ENCODE results near the gene EFNA1. TPM values are rescaled to one million over a fixed set of nuclear protein-coding genes. Genes with fewer than 3 reads are reported as not detected.
A peak's percentile ranks its signal among the peaks of the same experiment; 100 is the strongest.

Gene EFNA1
- total and polyA plus RNA-seq, 2 of the 13 experiments (the other 11 are each of a cell fraction or from before 2014, with no cell fraction given), result 81.8 to 874 TPM

DNA sequence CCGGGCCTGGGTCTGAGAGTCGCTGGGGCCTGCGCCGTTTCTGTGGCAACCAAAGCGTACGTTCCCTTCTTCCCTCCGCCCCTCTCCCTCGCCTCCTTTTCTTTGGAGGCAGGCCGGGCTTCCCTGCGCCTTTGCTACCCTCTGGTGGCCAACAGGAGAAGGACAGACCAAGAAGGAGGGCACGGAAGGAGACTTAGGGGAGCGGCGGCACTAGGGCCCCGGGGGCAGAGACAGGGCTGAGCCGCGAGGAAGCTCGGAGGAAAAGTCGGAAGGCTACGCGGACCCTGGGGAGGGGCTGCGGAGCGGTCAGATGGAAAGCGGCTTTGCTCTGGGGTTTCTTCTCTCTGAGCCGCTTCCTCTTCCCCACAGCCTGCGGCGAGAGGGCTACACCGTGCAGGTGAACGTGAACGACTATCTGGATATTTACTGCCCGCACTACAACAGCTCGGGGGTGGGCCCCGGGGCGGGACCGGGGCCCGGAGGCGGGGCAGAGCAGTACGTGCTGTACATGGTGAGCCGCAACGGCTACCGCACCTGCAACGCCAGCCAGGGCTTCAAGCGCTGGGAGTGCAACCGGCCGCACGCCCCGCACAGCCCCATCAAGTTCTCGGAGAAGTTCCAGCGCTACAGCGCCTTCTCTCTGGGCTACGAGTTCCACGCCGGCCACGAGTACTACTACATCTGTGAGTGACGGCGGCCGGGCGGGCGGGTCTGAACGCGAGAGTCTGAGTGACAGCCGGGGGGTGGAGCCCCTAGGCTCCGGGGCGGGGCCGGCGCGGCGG lies 42.8 kb upstream of the EFNA1 start (continued):
- TF ChIP-seq ZNF430 (CRISPR knock-in tag; IDR thresholded peaks at IDR 0.05) (peak; percentile 73), ZNF501 (CRISPR knock-in tag; IDR thresholded peaks at IDR 0.05) (peak; percentile 78), HOXA5 (CRISPR knock-in tag; IDR thresholded peaks at IDR 0.05) (peak; percentile 56; the same call in 1 of the 2 replicates), CAMTA2 (CRISPR knock-in tag; IDR thresholded peaks at IDR 0.05; ENCODE audit: borderline replicate concordance) (peak; percentile 56; the same call in 1 of the 2 replicates), ZNF274 (CRISPR knock-in tag; IDR thresholded peaks at IDR 0.05) (peak; percentile 51; the same call in 1 of the 2 replicates), AHR (CRISPR knock-in tag; IDR thresholded peaks at IDR 0.05) (peak; percentile 75; the same call in 1 of the 2 replicates), ELF3 (CRISPR knock-in tag; IDR thresholded peaks at IDR 0.05) (peak; percentile 76), ZBTB3 (CRISPR knock-in tag; IDR thresholded peaks at IDR 0.05; ENCODE audit: borderline replicate concordance, low read depth) (no peak), ZSCAN25 (CRISPR knock-in tag; IDR thresholded peaks at IDR 0.05) (peak; percentile 39; the same call in 1 of the 2 replicates), ZBTB21 (CRISPR knock-in tag; IDR thresholded peaks at IDR 0.05) (no peak; the same call in 1 of the 2 replicates), BRD4 (CRISPR knock-in tag; IDR thresholded peaks at IDR 0.05) (no peak)
- TF ChIP-seq, protein P1, sequence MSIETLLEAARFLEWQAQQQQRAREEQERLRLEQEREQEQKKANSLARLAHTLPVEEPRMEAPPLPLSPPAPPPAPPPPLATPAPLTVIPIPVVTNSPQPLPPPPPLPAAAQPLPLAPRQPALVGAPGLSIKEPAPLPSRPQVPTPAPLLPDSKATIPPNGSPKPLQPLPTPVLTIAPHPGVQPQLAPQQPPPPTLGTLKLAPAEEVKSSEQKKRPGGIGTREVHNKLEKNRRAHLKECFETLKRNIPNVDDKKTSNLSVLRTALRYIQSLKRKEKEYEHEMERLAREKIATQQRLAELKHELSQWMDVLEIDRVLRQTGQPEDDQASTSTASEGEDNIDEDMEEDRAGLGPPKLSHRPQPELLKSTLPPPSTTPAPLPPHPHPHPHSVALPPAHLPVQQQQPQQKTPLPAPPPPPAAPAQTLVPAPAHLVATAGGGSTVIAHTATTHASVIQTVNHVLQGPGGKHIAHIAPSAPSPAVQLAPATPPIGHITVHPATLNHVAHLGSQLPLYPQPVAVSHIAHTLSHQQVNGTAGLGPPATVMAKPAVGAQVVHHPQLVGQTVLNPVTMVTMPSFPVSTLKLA (IDR thresholded peaks at IDR 0.05), result no peak
- TF ChIP-seq, protein P2, sequence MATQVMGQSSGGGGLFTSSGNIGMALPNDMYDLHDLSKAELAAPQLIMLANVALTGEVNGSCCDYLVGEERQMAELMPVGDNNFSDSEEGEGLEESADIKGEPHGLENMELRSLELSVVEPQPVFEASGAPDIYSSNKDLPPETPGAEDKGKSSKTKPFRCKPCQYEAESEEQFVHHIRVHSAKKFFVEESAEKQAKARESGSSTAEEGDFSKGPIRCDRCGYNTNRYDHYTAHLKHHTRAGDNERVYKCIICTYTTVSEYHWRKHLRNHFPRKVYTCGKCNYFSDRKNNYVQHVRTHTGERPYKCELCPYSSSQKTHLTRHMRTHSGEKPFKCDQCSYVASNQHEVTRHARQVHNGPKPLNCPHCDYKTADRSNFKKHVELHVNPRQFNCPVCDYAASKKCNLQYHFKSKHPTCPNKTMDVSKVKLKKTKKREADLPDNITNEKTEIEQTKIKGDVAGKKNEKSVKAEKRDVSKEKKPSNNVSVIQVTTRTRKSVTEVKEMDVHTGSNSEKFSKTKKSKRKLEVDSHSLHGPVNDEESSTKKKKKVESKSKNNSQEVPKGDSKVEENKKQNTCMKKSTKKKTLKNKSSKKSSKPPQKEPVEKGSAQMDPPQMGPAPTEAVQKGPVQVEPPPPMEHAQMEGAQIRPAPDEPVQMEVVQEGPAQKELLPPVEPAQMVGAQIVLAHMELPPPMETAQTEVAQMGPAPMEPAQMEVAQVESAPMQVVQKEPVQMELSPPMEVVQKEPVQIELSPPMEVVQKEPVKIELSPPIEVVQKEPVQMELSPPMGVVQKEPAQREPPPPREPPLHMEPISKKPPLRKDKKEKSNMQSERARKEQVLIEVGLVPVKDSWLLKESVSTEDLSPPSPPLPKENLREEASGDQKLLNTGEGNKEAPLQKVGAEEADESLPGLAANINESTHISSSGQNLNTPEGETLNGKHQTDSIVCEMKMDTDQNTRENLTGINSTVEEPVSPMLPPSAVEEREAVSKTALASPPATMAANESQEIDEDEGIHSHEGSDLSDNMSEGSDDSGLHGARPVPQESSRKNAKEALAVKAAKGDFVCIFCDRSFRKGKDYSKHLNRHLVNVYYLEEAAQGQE (IDR thresholded peaks at IDR 0.05; ENCODE audit: borderline replicate concordance in 1 of 2, low read depth in 1 of 2, low read length in 2 of 2), result no peak
- TF ChIP-seq, protein P3, sequence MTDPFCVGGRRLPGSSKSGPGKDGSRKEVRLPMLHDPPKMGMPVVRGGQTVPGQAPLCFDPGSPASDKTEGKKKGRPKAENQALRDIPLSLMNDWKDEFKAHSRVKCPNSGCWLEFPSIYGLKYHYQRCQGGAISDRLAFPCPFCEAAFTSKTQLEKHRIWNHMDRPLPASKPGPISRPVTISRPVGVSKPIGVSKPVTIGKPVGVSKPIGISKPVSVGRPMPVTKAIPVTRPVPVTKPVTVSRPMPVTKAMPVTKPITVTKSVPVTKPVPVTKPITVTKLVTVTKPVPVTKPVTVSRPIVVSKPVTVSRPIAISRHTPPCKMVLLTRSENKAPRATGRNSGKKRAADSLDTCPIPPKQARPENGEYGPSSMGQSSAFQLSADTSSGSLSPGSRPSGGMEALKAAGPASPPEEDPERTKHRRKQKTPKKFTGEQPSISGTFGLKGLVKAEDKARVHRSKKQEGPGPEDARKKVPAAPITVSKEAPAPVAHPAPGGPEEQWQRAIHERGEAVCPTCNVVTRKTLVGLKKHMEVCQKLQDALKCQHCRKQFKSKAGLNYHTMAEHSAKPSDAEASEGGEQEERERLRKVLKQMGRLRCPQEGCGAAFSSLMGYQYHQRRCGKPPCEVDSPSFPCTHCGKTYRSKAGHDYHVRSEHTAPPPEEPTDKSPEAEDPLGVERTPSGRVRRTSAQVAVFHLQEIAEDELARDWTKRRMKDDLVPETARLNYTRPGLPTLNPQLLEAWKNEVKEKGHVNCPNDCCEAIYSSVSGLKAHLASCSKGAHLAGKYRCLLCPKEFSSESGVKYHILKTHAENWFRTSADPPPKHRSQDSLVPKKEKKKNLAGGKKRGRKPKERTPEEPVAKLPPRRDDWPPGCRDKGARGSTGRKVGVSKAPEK (CRISPR knock-in tag; IDR thresholded peaks at IDR 0.05; ENCODE audit: borderline replicate concordance), result no peak; the same call in 1 of the 2 replicates
- TF ChIP-seq, protein P4, sequence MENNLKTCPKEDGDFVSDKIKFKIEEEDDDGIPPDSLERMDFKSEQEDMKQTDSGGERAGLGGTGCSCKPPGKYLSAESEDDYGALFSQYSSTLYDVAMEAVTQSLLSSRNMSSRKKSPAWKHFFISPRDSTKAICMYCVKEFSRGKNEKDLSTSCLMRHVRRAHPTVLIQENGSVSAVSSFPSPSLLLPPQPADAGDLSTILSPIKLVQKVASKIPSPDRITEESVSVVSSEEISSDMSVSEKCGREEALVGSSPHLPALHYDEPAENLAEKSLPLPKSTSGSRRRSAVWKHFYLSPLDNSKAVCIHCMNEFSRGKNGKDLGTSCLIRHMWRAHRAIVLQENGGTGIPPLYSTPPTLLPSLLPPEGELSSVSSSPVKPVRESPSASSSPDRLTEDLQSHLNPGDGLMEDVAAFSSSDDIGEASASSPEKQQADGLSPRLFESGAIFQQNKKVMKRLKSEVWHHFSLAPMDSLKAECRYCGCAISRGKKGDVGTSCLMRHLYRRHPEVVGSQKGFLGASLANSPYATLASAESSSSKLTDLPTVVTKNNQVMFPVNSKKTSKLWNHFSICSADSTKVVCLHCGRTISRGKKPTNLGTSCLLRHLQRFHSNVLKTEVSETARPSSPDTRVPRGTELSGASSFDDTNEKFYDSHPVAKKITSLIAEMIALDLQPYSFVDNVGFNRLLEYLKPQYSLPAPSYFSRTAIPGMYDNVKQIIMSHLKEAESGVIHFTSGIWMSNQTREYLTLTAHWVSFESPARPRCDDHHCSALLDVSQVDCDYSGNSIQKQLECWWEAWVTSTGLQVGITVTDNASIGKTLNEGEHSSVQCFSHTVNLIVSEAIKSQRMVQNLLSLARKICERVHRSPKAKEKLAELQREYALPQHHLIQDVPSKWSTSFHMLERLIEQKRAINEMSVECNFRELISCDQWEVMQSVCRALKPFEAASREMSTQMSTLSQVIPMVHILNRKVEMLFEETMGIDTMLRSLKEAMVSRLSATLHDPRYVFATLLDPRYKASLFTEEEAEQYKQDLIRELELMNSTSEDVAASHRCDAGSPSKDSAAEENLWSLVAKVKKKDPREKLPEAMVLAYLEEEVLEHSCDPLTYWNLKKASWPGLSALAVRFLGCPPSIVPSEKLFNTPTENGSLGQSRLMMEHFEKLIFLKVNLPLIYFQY (CRISPR knock-in tag; IDR thresholded peaks at IDR 0.05; ENCODE audit: borderline replicate concordance), result peak; percentile 58; the same call in 1 of the 2 replicates

Data from HepG2 (cell line).